ENCODE results near the gene CNTNAP1. TPM values are rescaled to one million over a fixed set of nuclear protein-coding genes. Genes with fewer than 3 reads are reported as not detected.

Gene CNTNAP1
- total and polyA plus RNA-seq, 9 of the 15 experiments (the other 6 are each of a cell fraction or from before 2014, with no cell fraction given) = 0.10 to 1.8 (median 0.62) TPM

DNA sequence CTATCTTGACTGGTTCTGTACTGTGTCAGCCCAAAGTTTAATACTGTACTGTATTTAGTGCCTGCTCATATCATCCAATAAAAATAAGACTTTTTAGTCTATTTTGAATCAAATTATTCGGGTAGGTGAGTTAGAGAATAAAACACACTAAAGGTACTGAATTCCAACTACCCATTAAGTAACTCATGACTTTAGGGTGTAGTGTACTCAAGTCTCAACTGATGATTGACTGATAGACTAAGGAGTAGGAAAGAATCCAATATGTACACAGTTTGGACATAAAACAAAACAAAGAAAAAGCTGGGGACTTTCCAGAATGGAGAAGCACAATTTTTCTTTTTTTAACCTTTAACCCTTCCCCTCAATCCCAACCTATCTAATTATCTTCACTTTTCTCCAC, 58.4 kb downstream of the CNTNAP1 start:
- Histone ChIP-seq H3K9me1 (ENCODE audit: control insufficient read depth, insufficient read depth, low read length) (no peaks in the 10 kb centered on the region), H3K4me2 (ENCODE audit: insufficient read depth, low read length) (no peak overlapping the region), H3K4me1 (replicated peaks in 1 of 2; ENCODE audit: control insufficient read depth in 2 of 2, insufficient read depth in 2 of 2, low read length in 2 of 2) (peaks cover 15 to 25% of the 10 kb centered on the region in 2 experiments; a peak in 4 of 5 replicates), H3K36me3 (ENCODE audit: control insufficient read depth, insufficient read depth, low read length) (0 out of 3 replicates have a peak, but pooled peaks cover 2% of the 10 kb centered on the region), H3K9ac (ENCODE audit: insufficient read depth in 1 of 2, low read depth in 2 of 2, low read length in 2 of 2) (no peak overlapping the region), H2AFZ (ENCODE audit: low read depth, low read length) (no peak overlapping the region), H3K9me3 (replicated peaks; ENCODE audit: control insufficient read depth, insufficient read depth, low read depth, low read length) (no peaks in the 10 kb centered on the region), H3K79me2 (ENCODE audit: control insufficient read depth, insufficient read depth, low read length) (peaks cover 35% of the 10 kb centered on the region), H3K4me3 (no peak overlapping the region), H3K27me3 (ENCODE audit: control insufficient read depth in 2 of 2, insufficient read depth in 2 of 2, low read length in 2 of 2) (no peaks in the 10 kb centered on the region), H4K20me1 (replicated peaks; ENCODE audit: control insufficient read depth, insufficient read depth, low read length) (no peaks in the 10 kb centered on the region), H3K27ac (ENCODE audit: extremely low read depth, low read depth, low read length) (no peak overlapping the region)
- no TSS peak for BruUV-seq (replicated peaks)
- no peak for DNase-seq (ENCODE audit: extremely low read depth in 1 of 4, low spot score in 3 of 4)
- in situ Hi-C loops (cut with MboI) = no loop called here
- no peak for FAIRE-seq
- intact Hi-C loops (cut with micrococcal nuclease) = no loop called here
- WGBS (ENCODE audit: insufficient coverage, low coverage, missing lambda C conversion rate) = 9% methylated on average over 1 of the region's 1 CpG
- POLR2A ChIA-PET = interaction anchor here (0.6 to 1.6 kb wide), 2 partner anchors 14 to 171 kb away, joined by 3 to 4 read pairs; no protein-coding TSS in a partner anchor
- ATAC-seq = no peak
- CTCF ChIA-PET (ENCODE audit: low intra/inter-chr PET ratio) = no interaction called here
- TF ChIP-seq ZNF57 (CRISPR knock-in tag; IDR thresholded peaks at IDR 0.05) (no peak), MEF2D (tag; conservative IDR thresholded peaks at IDR 0.05; ENCODE audit: low read depth) (no peak), KDM2B (CRISPR knock-in tag; IDR thresholded peaks at IDR 0.05) (no peak), CBFA2T2 (conservative IDR thresholded peaks at IDR 0.05) (no peak), ZNF3 (CRISPR knock-in tag; IDR thresholded peaks at IDR 0.05) (no peak), PTTG1 (tag; IDR thresholded peaks at IDR 0.05; ENCODE audit: low read depth) (no peak), NONO (IDR thresholded peaks at IDR 0.05; ENCODE audit: low read depth in 2 of 2, low read length in 1 of 2) (no peak)
- TF ChIP-seq, protein P1, sequence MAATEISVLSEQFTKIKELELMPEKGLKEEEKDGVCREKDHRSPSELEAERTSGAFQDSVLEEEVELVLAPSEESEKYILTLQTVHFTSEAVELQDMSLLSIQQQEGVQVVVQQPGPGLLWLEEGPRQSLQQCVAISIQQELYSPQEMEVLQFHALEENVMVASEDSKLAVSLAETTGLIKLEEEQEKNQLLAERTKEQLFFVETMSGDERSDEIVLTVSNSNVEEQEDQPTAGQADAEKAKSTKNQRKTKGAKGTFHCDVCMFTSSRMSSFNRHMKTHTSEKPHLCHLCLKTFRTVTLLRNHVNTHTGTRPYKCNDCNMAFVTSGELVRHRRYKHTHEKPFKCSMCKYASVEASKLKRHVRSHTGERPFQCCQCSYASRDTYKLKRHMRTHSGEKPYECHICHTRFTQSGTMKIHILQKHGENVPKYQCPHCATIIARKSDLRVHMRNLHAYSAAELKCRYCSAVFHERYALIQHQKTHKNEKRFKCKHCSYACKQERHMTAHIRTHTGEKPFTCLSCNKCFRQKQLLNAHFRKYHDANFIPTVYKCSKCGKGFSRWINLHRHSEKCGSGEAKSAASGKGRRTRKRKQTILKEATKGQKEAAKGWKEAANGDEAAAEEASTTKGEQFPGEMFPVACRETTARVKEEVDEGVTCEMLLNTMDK (IDR thresholded peaks at IDR 0.05; ENCODE audit: borderline replicate concordance, insufficient read depth, low read depth, low read length, poor library complexity, severe bottlenecking) = no peak
- TF ChIP-seq, protein P2, sequence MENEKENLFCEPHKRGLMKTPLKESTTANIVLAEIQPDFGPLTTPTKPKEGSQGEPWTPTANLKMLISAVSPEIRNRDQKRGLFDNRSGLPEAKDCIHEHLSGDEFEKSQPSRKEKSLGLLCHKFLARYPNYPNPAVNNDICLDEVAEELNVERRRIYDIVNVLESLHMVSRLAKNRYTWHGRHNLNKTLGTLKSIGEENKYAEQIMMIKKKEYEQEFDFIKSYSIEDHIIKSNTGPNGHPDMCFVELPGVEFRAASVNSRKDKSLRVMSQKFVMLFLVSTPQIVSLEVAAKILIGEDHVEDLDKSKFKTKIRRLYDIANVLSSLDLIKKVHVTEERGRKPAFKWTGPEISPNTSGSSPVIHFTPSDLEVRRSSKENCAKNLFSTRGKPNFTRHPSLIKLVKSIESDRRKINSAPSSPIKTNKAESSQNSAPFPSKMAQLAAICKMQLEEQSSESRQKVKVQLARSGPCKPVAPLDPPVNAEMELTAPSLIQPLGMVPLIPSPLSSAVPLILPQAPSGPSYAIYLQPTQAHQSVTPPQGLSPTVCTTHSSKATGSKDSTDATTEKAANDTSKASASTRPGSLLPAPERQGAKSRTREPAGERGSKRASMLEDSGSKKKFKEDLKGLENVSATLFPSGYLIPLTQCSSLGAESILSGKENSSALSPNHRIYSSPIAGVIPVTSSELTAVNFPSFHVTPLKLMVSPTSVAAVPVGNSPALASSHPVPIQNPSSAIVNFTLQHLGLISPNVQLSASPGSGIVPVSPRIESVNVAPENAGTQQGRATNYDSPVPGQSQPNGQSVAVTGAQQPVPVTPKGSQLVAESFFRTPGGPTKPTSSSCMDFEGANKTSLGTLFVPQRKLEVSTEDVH (IDR thresholded peaks at IDR 0.05; ENCODE audit: low read depth, partially characterized antibody) = no peak
- TF ChIP-seq, protein P3, sequence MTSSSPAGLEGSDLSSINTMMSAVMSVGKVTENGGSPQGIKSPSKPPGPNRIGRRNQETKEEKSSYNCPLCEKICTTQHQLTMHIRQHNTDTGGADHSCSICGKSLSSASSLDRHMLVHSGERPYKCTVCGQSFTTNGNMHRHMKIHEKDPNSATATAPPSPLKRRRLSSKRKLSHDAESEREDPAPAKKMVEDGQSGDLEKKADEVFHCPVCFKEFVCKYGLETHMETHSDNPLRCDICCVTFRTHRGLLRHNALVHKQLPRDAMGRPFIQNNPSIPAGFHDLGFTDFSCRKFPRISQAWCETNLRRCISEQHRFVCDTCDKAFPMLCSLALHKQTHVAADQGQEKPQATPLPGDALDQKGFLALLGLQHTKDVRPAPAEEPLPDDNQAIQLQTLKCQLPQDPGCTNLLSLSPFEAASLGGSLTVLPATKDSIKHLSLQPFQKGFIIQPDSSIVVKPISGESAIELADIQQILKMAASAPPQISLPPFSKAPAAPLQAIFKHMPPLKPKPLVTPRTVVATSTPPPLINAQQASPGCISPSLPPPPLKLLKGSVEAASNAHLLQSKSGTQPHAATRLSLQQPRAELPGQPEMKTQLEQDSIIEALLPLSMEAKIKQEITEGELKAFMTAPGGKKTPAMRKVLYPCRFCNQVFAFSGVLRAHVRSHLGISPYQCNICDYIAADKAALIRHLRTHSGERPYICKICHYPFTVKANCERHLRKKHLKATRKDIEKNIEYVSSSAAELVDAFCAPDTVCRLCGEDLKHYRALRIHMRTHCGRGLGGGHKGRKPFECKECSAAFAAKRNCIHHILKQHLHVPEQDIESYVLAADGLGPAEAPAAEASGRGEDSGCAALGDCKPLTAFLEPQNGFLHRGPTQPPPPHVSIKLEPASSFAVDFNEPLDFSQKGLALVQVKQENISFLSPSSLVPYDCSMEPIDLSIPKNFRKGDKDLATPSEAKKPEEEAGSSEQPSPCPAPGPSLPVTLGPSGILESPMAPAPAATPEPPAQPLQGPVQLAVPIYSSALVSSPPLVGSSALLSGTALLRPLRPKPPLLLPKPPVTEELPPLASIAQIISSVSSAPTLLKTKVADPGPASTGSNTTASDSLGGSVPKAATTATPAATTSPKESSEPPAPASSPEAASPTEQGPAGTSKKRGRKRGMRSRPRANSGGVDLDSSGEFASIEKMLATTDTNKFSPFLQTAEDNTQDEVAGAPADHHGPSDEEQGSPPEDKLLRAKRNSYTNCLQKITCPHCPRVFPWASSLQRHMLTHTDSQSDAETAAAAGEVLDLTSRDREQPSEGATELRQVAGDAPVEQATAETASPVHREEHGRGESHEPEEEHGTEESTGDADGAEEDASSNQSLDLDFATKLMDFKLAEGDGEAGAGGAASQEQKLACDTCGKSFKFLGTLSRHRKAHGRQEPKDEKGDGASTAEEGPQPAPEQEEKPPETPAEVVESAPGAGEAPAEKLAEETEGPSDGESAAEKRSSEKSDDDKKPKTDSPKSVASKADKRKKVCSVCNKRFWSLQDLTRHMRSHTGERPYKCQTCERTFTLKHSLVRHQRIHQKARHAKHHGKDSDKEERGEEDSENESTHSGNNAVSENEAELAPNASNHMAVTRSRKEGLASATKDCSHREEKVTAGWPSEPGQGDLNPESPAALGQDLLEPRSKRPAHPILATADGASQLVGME (CRISPR knock-in tag; IDR thresholded peaks at IDR 0.05) = no peak

Measured in K562 (cell line).